ENCODE data around the gene BFSP2.
"Not testable (repeated sequence)": the region's sequence is repeated elsewhere in the genome, so short reads cannot be mapped to it uniquely, and the experiment has no call there.

BFSP2 gene

GRCh38 chr3:133520286-133520685 is 120.4 kb downstream of the BFSP2 start:
- no peak for DNase-seq (ENCODE audit: low read depth, low spot score)

- DNase-seq (ENCODE audit: low read depth, low spot score): not testable (repeated sequence)
Measured at GRCh38 chr3:133520938-133521337, 121.1 kb downstream of the BFSP2 start.

GRCh38 chr3:133521946-133522345 is 122.1 kb downstream of the BFSP2 start:
- no peak for DNase-seq (ENCODE audit: low read depth, low spot score)

GRCh38 chr3:133523758-133524157 is 123.9 kb downstream of the BFSP2 start:
- DNase-seq (ENCODE audit: low read depth, low spot score): not testable (repeated sequence)

Data from smooth muscle cell of the brain vasculature (primary cell).